GM20431 (cell line): ENCODE measurements around the gene BCO1.

Source experiments
- in situ Hi-C: fragments of 300-500 bp; cut with MseI, MboI; formaldehyde crosslinking; loops from one replicate; pipeline ENCODE4 v1.15.0; 2020; ENCODE audit warnings: low sequenced_read_pairs; ENCODE audit not compliant: unreplicated experiment

Gene BCO1

GRCh38 chr16:81229811-81230210 lies 8.7 kb upstream of the BCO1 start:
- in situ Hi-C loops, result no loop called here

GRCh38 chr16:81231014-81231413 lies 7.5 kb upstream of the BCO1 start:
- in situ Hi-C loops, result no loop called here

- in situ Hi-C loops, result no loop called here
These were observed 5.6 kb upstream of the BCO1 start for GRCh38 chr16:81232740-81233367.

- in situ Hi-C loops, result no loop called here
These were observed 1.2 kb upstream of the BCO1 start for GRCh38 chr16:81237282-81237681.

GRCh38 chr16:81237942-81238295 lies 570 bp upstream of the BCO1 start:
- in situ Hi-C loops, result no loop called here

- in situ Hi-C loops, result no loop called here
These were observed 1.1 kb downstream of the BCO1 start for GRCh38 chr16:81239367-81240121.

- in situ Hi-C loops, result no loop called here
These were observed 3.2 kb downstream of the BCO1 start for GRCh38 chr16:81241706-81242105.

- in situ Hi-C loops, result no loop called here
These were observed 4.6 kb downstream of the BCO1 start for GRCh38 chr16:81242977-81243618.

- in situ Hi-C loops, result no loop called here
These were observed 5.5 kb downstream of the BCO1 start for GRCh38 chr16:81243942-81244341.

- in situ Hi-C loops, result no loop called here
These were observed 13.4 kb downstream of the BCO1 start for GRCh38 chr16:81251871-81252270.

GRCh38 chr16:81253141-81253540 lies 14.7 kb downstream of the BCO1 start:
- in situ Hi-C loops, result no loop called here

- in situ Hi-C loops, result no loop called here
These were observed 16.5 kb downstream of the BCO1 start for GRCh38 chr16:81254922-81255526.

GRCh38 chr16:81259916-81260315 lies 21.4 kb downstream of the BCO1 start:
- in situ Hi-C loops, result no loop called here

GRCh38 chr16:81261049-81261648 lies 22.7 kb downstream of the BCO1 start:
- in situ Hi-C loops, result no loop called here

GRCh38 chr16:81263470-81264220 lies 25.2 kb downstream of the BCO1 start:
- in situ Hi-C loops, result no loop called here

- in situ Hi-C loops, result no loop called here
These were observed 25.9 kb downstream of the BCO1 start for GRCh38 chr16:81264386-81264785.

GRCh38 chr16:81265052-81265451 lies 26.6 kb downstream of the BCO1 start:
- in situ Hi-C loops, result no loop called here

GRCh38 chr16:81265658-81266451 lies 27.4 kb downstream of the BCO1 start:
- in situ Hi-C loops, result no loop called here

GRCh38 chr16:81266680-81267095 lies 28.2 kb downstream of the BCO1 start:
- in situ Hi-C loops, result no loop called here
